ENCODE measurements around the gene ASB1.

Gene ASB1

DNA sequence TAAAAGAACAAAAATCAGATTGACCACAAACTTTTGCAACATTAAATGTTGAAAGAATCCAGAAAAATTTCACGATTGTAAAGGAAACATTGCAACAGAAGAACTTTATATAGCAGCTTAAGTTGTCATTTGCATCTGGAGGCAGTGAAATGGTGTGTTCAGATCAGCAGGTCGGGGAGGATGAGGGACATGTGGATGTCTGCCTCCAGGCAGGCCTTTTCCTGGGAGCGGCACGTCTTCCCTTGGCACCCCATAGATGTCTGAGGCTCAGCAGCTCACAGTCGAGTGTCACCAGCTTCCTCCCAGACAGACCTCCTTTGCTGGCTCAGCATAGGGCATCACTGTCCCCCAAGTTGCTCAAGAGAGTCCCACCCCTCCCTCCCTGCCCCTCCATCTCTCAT lies 44.3 kb upstream of the ASB1 start:
- H3K4me3 ChIP-seq (ENCODE audit: low read length): no peak overlapping the region
- no peaks in the 10 kb centered on the region for H3K79me2 ChIP-seq (ENCODE audit: low read length)
- DNase-seq: no peak

GRCh38 chr2:238383135-238383534 lies 43.6 kb upstream of the ASB1 start:
- no peak overlapping the region for H3K4me2 ChIP-seq (ENCODE audit: low read depth, low read length)
- no peak overlapping the region for H3K9ac ChIP-seq (ENCODE audit: low read length)
- TF ChIP-seq EZH2 (optimal IDR thresholded peaks at IDR 0.05; ENCODE audit: low read depth, low read length) (no peak), EZH2phosphoT487 (IDR thresholded peaks at IDR 0.05; ENCODE audit: low read length) (no peak), CTCF (IDR thresholded peaks at IDR 0.05; ENCODE audit: low read length) (no peak)
- H3K79me2 ChIP-seq (ENCODE audit: low read length): no peaks in the 10 kb centered on the region
- H2AFZ ChIP-seq (ENCODE audit: low read length): no peak overlapping the region
- H3F3A ChIP-seq (ENCODE audit: insufficient read depth, low read length): no peaks in the 10 kb centered on the region
- H3K9me2 ChIP-seq (replicated peaks; ENCODE audit: insufficient read depth, low read length): no peaks in the 10 kb centered on the region
- H4K20me1 ChIP-seq (ENCODE audit: insufficient read depth, low read length): no peaks in the 10 kb centered on the region
- H3K27me3 ChIP-seq (replicated peaks; ENCODE audit: insufficient read depth, low read length): no peaks in the 10 kb centered on the region
- no peak overlapping the region for H3K27ac ChIP-seq (ENCODE audit: low read length)
- no peak overlapping the region for H3K4me3 ChIP-seq (ENCODE audit: low read length)
- H3K9me3 ChIP-seq (replicated peaks; ENCODE audit: insufficient read depth, low read length): no peaks in the 10 kb centered on the region
- no peaks in the 10 kb centered on the region for H3K4me1 ChIP-seq (ENCODE audit: low read length)
- DNase-seq: no peak
- no peaks in the 10 kb centered on the region for H3K36me3 ChIP-seq (replicated peaks; ENCODE audit: insufficient read depth, low read length)

More for the DNA sequence above, 44.3 kb upstream of the ASB1 start:
- TF ChIP-seq EZH2 (optimal IDR thresholded peaks at IDR 0.05; ENCODE audit: low read depth, low read length): no peak
- TF ChIP-seq EZH2phosphoT487 (IDR thresholded peaks at IDR 0.05; ENCODE audit: low read length): no peak
- no peak for TF ChIP-seq CTCF (IDR thresholded peaks at IDR 0.05; ENCODE audit: low read length)
- Histone ChIP-seq H3K4me2 (ENCODE audit: low read depth, low read length) (no peak overlapping the region), H3K9ac (ENCODE audit: low read length) (no peak overlapping the region), H3K4me1 (ENCODE audit: low read length) (no peaks in the 10 kb centered on the region), H3K27me3 (replicated peaks; ENCODE audit: insufficient read depth, low read length) (no peaks in the 10 kb centered on the region), H3K9me2 (replicated peaks; ENCODE audit: insufficient read depth, low read length) (no peaks in the 10 kb centered on the region), H3F3A (ENCODE audit: insufficient read depth, low read length) (no peaks in the 10 kb centered on the region), H3K27ac (ENCODE audit: low read length) (no peak overlapping the region), H3K9me3 (replicated peaks; ENCODE audit: insufficient read depth, low read length) (no peaks in the 10 kb centered on the region), H3K36me3 (replicated peaks; ENCODE audit: insufficient read depth, low read length) (no peaks in the 10 kb centered on the region), H4K20me1 (ENCODE audit: insufficient read depth, low read length) (no peaks in the 10 kb centered on the region), H2AFZ (ENCODE audit: low read length) (no peak overlapping the region)

- H3K36me3 ChIP-seq (replicated peaks; ENCODE audit: insufficient read depth, low read length): no peaks in the 10 kb centered on the region
- no peaks in the 10 kb centered on the region for H3K9me2 ChIP-seq (replicated peaks; ENCODE audit: insufficient read depth, low read length)
- H3K27me3 ChIP-seq (replicated peaks; ENCODE audit: insufficient read depth, low read length): no peaks in the 10 kb centered on the region
- no peaks in the 10 kb centered on the region for H3K4me1 ChIP-seq (ENCODE audit: low read length)
- no peak overlapping the region for H3K9ac ChIP-seq (ENCODE audit: low read length)
- DNase-seq: no peak
- no peaks in the 10 kb centered on the region for H4K20me1 ChIP-seq (ENCODE audit: insufficient read depth, low read length)
- H2AFZ ChIP-seq (ENCODE audit: low read length): no peak overlapping the region
- TF ChIP-seq CTCF (IDR thresholded peaks at IDR 0.05; ENCODE audit: low read length) (no peak), EZH2 (optimal IDR thresholded peaks at IDR 0.05; ENCODE audit: low read depth, low read length) (no peak), EZH2phosphoT487 (IDR thresholded peaks at IDR 0.05; ENCODE audit: low read length) (no peak)
- H3K79me2 ChIP-seq (ENCODE audit: low read length): no peaks in the 10 kb centered on the region
- H3F3A ChIP-seq (ENCODE audit: insufficient read depth, low read length): no peaks in the 10 kb centered on the region
- no peak overlapping the region for H3K4me3 ChIP-seq (ENCODE audit: low read length)
- H3K27ac ChIP-seq (ENCODE audit: low read length): no peak overlapping the region
- H3K9me3 ChIP-seq (replicated peaks; ENCODE audit: insufficient read depth, low read length): no peaks in the 10 kb centered on the region
- no peak overlapping the region for H3K4me2 ChIP-seq (ENCODE audit: low read depth, low read length)
Measured at GRCh38 chr2:238383743-238384380, 42.9 kb upstream of the ASB1 start.

Measured in MM.1S (cell line).